ENCODE measurements around the gene HEG1.

The HEG1 gene

DNA sequence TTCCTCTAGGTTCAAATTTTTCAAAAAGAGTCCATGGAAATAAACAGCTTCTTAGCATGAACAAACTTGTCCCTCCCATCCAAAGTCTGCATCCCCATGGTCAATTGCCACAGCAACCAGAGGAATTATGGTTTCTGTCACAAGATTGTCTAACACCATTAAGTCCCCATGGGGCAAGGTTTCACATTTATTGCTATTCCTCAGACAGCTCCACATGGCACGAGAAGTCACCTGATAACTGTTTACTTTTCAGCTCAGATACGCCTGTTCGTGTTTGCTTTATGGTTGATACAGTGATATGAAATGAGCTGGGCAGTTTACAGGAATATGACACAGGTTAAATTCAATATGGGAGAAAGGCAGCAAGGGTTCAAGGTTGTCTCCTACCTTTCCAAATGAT is 83.3 kb downstream of the HEG1 start:
- TF ChIP-seq, protein P1, sequence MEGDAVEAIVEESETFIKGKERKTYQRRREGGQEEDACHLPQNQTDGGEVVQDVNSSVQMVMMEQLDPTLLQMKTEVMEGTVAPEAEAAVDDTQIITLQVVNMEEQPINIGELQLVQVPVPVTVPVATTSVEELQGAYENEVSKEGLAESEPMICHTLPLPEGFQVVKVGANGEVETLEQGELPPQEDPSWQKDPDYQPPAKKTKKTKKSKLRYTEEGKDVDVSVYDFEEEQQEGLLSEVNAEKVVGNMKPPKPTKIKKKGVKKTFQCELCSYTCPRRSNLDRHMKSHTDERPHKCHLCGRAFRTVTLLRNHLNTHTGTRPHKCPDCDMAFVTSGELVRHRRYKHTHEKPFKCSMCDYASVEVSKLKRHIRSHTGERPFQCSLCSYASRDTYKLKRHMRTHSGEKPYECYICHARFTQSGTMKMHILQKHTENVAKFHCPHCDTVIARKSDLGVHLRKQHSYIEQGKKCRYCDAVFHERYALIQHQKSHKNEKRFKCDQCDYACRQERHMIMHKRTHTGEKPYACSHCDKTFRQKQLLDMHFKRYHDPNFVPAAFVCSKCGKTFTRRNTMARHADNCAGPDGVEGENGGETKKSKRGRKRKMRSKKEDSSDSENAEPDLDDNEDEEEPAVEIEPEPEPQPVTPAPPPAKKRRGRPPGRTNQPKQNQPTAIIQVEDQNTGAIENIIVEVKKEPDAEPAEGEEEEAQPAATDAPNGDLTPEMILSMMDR (IDR thresholded peaks at IDR 0.05; ENCODE audit: low read length, missing control alignments): no peak
- H3K4me3 ChIP-seq (replicated peaks; ENCODE audit: low read depth, low read length): no peak overlapping the region
- DNase-seq (ENCODE audit: low read depth): no peak

DNA sequence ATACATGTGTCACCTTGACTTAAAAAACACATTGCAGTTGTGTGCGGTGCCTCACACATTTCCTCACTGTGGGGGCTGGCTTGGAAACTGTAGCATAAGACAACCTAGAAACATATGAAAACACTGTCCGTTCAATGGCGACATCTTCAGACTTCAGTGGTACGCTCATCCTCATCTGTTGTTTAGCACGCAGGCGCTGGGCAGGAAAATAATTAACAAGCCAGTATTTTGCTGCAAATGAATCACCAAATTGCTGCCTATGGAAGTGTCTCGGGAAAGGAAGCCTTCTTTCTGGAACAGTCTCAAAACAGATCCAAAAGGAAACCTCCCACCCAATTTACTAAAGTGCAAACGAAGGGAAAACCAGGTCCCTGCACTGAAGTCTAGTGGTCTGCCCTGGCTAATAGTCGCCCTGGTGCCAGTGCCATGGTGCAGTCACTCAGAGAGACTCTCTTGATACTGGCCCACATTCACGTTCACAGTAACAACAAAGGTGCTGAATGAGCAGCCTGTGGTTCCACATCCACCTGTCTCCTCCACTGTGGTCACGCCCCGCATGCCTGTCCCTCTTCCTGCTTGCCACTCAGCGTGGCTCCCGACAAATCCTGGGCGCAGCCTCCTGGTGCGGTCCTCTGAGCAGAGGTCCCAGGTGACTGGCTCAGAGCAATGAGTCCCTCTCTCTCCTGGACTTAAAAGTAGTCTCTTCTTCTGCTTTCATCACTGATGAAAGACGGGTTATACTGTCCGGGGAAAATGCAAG is 85.7 kb downstream of the HEG1 start:
- no peak for DNase-seq (ENCODE audit: low read depth)
- TF ChIP-seq, protein P1 (IDR thresholded peaks at IDR 0.05; ENCODE audit: low read length, missing control alignments): no peak
- no peak overlapping the region for H3K4me3 ChIP-seq (replicated peaks; ENCODE audit: low read depth, low read length)

DNA sequence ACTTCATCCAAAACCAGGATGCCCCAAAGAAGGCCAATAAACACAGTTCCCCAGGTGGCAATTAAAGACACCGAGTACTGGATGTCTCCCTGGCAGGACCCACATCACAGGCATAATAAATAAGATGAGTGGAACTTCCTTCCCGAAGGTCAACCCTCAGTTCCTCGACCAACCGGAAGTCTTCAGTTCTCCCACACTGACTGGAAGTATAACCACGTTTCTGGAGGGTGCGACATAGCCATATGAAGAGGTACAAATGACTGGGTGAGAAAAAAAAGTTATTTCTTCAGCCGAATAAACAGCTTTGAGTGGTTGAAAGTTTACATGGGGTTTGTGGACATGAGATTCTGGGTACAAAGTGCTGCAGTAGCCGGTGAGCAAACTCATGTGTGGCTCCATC is 86.6 kb downstream of the HEG1 start:
- DNase-seq (ENCODE audit: low read depth): no peak
- TF ChIP-seq, protein P1 (IDR thresholded peaks at IDR 0.05; ENCODE audit: low read length, missing control alignments): no peak
- no peak overlapping the region for H3K4me3 ChIP-seq (replicated peaks; ENCODE audit: low read depth, low read length)

DNA sequence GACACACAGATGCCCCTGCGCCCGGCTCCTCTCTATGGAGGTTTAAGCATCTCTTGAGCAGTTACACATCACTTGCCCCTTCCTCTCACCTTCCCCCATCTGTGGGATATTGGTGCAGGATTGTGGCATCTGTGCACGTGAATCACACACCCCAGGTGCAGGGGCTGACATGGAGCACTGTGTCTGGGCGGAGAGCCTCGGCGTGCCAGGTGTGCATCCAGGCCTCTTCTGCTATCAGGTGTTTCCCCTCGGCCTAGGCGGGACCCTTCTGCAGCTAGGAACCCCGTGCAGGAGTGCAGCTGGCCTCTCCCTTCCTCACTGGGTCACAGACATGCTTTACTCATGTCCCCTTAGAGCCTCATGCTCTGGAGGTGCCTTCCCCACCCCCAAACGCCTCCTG is 87.8 kb downstream of the HEG1 start:
- H3K4me3 ChIP-seq (replicated peaks; ENCODE audit: low read depth, low read length): no peak overlapping the region
- DNase-seq (ENCODE audit: low read depth): no peak
- TF ChIP-seq, protein P1 (IDR thresholded peaks at IDR 0.05; ENCODE audit: low read length, missing control alignments): no peak

DNA sequence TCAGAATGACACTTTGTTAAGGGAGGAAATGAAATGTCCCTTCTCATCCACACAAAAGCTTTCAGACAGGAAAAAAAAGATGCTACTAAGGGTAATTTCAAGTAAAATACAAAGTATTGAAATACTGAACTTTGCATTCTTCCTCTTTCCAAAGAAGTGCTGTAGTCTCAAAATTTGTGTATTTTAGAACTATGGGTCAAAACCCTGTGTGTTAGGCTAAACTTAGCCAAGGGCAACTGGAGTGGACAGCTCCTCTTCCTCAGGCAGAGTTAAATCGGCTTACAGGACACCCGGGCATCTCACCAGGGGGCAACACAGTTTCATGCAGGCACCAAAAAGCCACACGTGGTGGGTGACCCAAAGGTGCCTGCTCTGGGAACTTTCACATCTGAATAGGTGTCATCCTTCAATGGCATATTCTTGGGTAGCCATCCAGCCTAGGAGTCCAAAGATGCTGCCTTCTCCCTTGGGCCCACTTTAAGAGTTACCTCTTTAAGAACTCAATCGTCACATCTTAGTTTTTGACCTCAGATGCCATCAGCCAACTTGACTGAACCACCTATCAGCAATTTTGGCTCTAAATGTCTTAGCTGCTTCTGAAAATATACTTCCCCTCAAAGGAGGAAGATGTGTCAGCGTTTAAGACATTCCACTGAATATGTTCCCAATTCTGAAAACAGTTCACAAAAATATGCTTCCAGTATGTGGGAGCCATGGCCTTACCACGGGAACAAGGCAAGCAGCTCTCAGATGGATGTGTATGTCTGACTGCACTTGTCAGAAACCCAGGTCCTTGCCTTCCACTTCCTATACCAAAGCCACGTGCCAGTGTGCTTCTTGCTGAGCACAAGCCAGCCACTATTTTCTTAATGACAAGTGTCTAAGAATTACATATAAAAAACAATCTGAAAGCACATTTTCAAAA is 89.0 kb downstream of the HEG1 start:
- H3K4me3 ChIP-seq (replicated peaks; ENCODE audit: low read depth, low read length): no peak overlapping the region
- TF ChIP-seq, protein P1 (IDR thresholded peaks at IDR 0.05; ENCODE audit: low read length, missing control alignments): no peak
- no peak for DNase-seq (ENCODE audit: low read depth)

DNA sequence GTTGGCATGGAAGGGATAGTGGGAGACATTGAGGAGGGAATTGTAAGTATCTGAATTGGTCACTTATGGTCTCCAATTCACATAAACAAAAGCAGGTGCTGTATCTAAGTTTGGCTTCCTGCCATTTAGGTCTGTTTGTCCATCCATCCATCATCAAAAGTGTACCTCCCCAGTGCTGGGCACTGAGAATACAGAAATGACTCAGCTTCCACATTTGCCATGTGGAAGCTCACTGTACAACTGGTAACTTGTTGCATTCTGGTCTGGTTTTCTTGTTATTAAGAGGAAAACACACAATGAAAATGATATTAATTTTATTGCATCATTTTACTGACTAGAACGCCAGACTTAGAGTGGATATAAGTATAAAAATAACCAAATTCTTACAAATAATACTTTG is 90.4 kb downstream of the HEG1 start:
- TF ChIP-seq, protein P1 (IDR thresholded peaks at IDR 0.05; ENCODE audit: low read length, missing control alignments): no peak
- DNase-seq (ENCODE audit: low read depth): no peak
- no peak overlapping the region for H3K4me3 ChIP-seq (replicated peaks; ENCODE audit: low read depth, low read length)
